GM18499 (cell line): Measurements from ENCODE around the gene ADAM19.

Experiments
- ATAC-seq: cut with Tn5 transposase; IDR thresholded peaks from one replicate; pipeline ENCODE4 v1.9.1; 2021; ENCODE audit warnings: moderate number of reproducible peaks; ENCODE audit not compliant: insufficient read depth, unreplicated experiment

Gene ADAM19

GRCh38 chr5:157520911-157521703 lies 54.5 kb downstream of the ADAM19 start:
- no peak for ATAC-seq

GRCh38 chr5:157519579-157520253 lies 55.9 kb downstream of the ADAM19 start:
- ATAC-seq: peak; percentile 60

- ATAC-seq: no peak
Measured at GRCh38 chr5:157518963-157519362, 56.6 kb downstream of the ADAM19 start.

GRCh38 chr5:157516626-157517325 lies 58.8 kb downstream of the ADAM19 start:
- no peak for ATAC-seq

GRCh38 chr5:157516006-157516405 lies 59.6 kb downstream of the ADAM19 start:
- ATAC-seq: no peak

GRCh38 chr5:157514974-157515373 lies 60.6 kb downstream of the ADAM19 start:
- ATAC-seq: no peak

- no peak for ATAC-seq
Measured at GRCh38 chr5:157513182-157513581, 62.4 kb downstream of the ADAM19 start.

- no peak for ATAC-seq
Measured at GRCh38 chr5:157511651-157512644, 63.6 kb downstream of the ADAM19 start.

- no peak for ATAC-seq
Measured at GRCh38 chr5:157510682-157511081, 64.9 kb downstream of the ADAM19 start.

GRCh38 chr5:157509587-157509986 lies 66.0 kb downstream of the ADAM19 start:
- ATAC-seq: peak; percentile 68

GRCh38 chr5:157509093-157509492 lies 66.5 kb downstream of the ADAM19 start:
- no peak for ATAC-seq

- ATAC-seq: no peak
Measured at GRCh38 chr5:157506981-157507780, 68.4 kb downstream of the ADAM19 start.

- no peak for ATAC-seq
Measured at GRCh38 chr5:157506066-157506590, 69.4 kb downstream of the ADAM19 start.

- no peak for ATAC-seq
Measured at GRCh38 chr5:157505496-157505895, 70.1 kb downstream of the ADAM19 start.

GRCh38 chr5:157504053-157504452 lies 71.5 kb downstream of the ADAM19 start:
- no peak for ATAC-seq

- ATAC-seq: peak; percentile 65
Measured at GRCh38 chr5:157502143-157502647, 73.4 kb downstream of the ADAM19 start.

GRCh38 chr5:157497875-157498611 lies 77.5 kb downstream of the ADAM19 start:
- ATAC-seq: no peak

- ATAC-seq: no peak
Measured at GRCh38 chr5:157496864-157497263, 78.7 kb downstream of the ADAM19 start.
